GF-D8 (cell line): ENCODE measurements around the gene ARMC6.
A peak's percentile ranks its signal among the peaks of the same experiment; 100 is the strongest.

Experiments
- DNase-seq: peaks from one replicate; lab custom pipeline; 2025; lab: John Stamatoyannopoulos, UW

Gene ARMC6

GRCh38 chr19:19033426-19034203 lies at the start of gene ARMC6, which contains the start of gene SUGP2:
Gene ARMC6 (plus strand): TSS chr19:19033603. CDS start chr19:19034210, 607 bp downstream.
Gene SUGP2 (minus strand): TSS chr19:19033517. CDS start chr19:19031071, 2,446 bp downstream.
- DNase-seq, result peak; percentile 81

- DNase-seq, result no peak
Observed at GRCh38 chr19:18984251-18984650, 49.2 kb upstream of the ARMC6 start.

DNA sequence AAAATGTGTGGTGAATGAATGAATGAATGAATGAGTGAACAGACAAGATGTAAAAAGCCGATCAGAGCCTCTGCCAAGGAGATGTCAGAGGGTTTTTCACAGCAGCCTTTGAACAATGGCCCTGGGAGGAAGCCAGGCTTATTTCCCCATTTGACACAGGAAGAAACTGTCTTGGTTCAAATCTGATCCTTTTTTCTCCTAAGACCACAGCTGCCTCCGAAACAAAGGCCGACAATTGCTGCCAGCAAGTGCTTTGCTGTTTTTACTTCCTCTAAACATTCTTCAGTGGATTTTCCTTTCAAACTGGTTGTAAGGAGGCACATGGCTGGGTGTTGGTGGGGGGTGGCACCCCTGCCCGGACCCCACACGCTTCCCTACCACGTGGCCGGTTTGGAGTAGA lies 48.1 kb upstream of the ARMC6 start:
- peak; percentile 94 for DNase-seq

DNA sequence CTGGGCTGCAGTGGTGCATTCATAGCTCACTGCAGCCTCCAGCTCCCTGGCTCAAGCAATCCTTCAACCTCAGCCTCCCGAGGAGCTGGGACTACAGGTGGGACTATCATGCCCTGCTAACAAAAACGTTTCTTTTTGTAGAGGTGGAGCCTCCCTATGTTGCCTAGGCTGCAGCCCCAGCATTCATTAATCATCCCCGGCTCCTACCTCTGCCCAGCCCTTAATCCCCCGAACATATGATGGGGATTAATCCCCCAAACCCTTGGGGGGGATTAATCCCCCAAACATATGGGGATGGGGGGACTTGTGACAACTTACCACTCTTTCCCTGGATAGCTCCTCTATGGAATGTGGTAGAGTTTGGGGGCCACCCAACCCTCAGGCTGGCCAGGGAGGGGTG lies 45.9 kb upstream of the ARMC6 start:
- DNase-seq, result no peak

GRCh38 chr19:18989316-18989715 lies 44.1 kb upstream of the ARMC6 start:
- no peak for DNase-seq

GRCh38 chr19:18990128-18990708 lies 43.2 kb upstream of the ARMC6 start:
- DNase-seq, result no peak

DNA sequence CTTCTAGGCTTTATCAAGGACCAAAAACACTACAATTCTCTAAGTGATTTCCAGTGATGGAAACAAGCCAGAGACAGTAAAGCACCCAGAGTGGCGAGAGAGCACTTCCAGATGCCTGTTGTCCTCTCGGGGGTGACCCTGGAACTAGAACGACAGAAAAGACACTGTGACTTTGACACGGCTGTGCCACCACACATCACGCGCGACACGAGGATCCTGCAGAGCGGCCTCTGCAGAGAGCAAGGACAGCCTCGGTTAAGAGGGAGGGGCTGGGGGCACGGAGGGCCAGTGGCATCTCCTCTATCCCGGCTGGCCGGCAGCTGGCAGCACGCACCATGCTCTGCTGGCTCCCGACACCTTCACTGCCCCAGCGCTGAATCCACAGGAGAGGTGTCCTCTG lies 42.4 kb upstream of the ARMC6 start:
- DNase-seq, result no peak

- no peak for DNase-seq
Observed at GRCh38 chr19:18991468-18991867, 41.9 kb upstream of the ARMC6 start.

DNA sequence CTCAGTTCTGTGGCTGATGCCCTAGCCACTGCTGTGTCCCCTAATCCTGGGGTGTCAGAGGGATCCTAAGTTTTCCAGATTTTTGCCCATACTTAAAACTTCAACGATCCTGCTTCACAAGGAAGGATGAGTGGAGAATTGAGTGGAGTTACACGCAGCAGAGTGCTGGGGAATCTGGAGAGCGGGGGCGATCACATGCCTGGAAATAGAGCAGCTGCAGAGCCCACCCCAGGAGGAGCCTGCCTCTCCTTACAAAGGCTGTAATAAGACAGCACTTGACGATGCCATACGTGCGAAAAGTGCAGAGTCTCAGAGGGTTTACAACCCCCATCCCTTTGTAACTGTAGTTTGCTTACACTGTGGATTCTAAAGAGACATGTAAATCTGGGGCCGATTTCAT lies 40.7 kb upstream of the ARMC6 start:
- no peak for DNase-seq

DNA sequence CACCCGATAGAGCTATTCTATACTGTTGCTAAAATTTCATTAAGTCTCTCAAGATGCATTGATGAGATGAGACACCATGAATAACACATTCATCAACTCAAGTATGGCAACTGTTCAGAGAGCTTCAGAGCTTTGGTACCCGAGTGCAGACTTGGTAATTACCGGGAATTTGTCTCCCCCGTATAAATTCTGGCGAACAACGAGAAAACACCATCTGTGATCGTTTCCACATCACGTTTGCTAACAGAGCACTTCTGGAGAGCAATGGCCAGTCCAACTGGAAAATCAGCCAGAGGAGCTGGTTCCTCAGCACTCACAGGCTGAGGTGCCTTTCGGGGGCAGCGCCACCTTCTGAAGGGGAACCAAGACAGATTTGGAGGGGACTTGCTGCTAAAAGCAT lies 40.3 kb upstream of the ARMC6 start:
- DNase-seq, result no peak

- DNase-seq, result peak; percentile 3
Observed at GRCh38 chr19:18995804-18996241, 37.6 kb upstream of the ARMC6 start.

- DNase-seq, result no peak
Observed at GRCh38 chr19:18996351-18996750, 37.1 kb upstream of the ARMC6 start.

DNA sequence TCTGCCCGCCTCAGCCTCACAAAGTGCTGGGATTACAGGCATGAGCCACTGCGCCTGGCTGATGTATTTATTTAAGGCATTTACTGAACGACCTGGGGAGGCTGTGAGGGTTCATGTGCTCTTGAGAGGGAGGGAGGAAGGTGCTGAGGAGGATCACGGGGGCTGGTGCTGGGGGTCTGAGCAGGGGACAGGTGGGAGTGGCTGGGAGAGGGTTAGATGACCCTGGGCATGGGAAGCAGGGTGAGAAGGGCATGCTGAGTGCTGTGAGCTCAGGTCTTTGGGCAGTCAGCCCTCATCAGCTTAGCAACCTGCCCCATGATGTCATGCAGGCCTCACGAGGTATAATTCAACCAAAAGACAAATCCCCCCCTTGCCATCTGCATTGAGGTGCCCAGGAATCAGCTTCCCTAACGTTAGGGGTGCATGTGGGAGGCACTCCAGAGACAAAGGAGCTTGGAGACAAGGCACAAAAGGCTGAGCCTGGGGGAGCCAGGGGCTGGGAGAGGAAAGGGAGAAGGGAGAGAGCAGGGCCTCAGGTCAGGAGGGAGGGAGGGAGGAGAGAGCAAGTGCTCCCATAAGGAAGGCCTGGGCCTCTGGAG lies 36.5 kb upstream of the ARMC6 start:
- no peak for DNase-seq

- DNase-seq, result no peak
Observed at GRCh38 chr19:18998276-18998675, 35.1 kb upstream of the ARMC6 start.

- DNase-seq, result peak; percentile 11
Observed at GRCh38 chr19:18999016-18999758, 34.2 kb upstream of the ARMC6 start.

DNA sequence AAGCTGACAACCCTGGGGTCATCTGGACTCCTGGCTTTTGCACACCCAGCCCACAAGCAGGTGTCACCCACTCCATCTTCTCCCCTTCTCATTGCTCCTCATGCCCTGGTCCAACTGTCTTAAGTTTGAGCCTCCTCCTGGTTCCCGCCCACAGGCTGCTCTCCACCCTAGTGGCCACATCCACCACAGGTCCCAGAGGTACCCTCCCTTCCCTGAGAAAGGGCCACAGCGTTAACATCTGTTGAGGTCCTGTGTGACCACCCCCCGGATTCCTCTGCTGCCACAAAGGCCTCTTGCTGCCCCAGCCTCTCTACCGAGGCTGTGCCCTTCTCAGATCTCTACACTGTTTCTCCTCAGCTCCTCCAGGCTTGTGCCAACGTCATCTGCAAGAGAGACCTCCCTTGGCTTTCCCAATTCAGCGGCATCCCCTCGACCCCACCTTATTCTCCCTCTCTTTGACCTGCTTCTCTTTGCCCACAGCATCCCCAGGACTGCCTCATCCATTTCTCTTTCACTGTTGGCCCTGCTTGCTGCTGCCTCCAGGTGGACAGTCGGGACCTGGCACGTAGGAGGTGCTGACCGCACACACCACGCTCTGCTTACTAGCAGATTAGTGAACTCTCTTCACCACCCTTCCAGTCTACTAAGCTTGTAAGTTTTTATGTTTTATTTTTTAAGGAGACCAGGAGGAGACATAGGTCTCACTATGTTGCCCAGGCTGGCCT lies 33.3 kb upstream of the ARMC6 start:
- no peak for DNase-seq

- DNase-seq, result no peak
Observed at GRCh38 chr19:19004144-19004543, 29.3 kb upstream of the ARMC6 start.

GRCh38 chr19:19006213-19006612 lies 27.2 kb upstream of the ARMC6 start:
- no peak for DNase-seq

DNA sequence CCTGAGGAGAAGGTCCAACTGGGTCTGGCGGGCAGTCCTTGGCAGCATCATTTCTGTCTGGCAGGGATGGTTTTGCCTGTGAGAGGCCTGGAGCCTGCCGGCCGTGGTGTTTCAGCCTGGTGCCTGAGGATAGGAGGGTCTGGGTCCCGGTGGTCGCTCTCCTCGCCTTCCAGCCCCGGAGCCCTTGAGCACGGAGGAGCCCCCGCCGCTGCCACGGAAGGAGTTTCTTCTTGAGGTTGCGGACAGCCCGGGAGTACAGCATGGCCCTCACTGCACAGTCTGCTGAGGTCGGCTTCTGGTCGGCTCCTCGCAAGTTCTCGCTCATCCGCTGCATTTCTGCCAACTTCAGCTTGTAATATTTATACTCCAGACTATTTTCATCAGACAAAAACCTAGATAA lies 23.5 kb upstream of the ARMC6 start:
- DNase-seq, result no peak

DNA sequence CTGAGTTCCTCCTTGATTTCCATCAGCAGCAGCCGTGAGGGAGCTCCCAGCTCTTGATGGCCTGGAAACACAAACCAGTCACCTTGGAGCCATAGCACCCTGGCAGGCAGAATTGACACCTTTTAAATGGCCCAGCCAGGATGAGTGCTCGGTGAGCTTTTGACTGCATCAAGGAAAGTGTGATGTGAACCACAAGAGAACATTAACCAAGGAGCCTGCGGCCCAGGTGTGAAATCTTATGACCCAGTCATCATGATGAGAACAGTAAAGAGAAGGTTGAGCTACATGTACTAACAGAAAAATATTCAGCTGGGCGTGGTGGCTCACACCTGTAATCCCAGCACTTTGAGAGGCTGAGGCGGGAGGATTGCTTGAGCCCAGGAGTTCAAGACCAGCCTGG lies 22.9 kb upstream of the ARMC6 start:
- no peak for DNase-seq

DNA sequence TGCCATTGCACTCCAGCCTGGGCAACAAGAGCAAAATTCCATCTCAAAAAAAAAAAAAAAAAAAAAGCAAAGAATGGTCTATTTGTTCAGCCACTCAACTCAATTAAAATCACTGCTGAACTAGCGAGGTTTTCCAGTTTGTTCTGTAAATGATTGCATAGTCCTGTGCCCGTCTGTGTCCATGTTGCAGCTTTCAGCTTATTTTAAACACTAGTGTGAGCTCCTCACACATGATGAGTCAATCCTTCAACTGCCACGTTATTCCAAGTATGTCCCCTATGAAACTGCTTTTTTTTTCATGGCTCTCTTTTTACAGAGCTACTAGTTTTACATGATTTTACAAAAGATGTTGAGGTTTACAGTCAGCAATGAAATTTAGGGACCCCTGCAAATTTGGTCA lies 12.3 kb upstream of the ARMC6 start:
- DNase-seq, result no peak
